Purkinje cell (primary cell): Measurements from ENCODE around the gene CDHR4. TPM values are rescaled to one million over a fixed set of nuclear protein-coding genes. Genes with fewer than 3 reads are reported as not detected.

Source experiments
- polyA plus RNA-seq: library from polyadenylated mRNA; unstranded; fragments of >200 nt; fragmentation: Nextera tagmentation; gene quantifications from 2 replicates; pipeline ENCODE4 v1.2.1, GENCODE V29; 2014

CDHR4 gene, protein sequence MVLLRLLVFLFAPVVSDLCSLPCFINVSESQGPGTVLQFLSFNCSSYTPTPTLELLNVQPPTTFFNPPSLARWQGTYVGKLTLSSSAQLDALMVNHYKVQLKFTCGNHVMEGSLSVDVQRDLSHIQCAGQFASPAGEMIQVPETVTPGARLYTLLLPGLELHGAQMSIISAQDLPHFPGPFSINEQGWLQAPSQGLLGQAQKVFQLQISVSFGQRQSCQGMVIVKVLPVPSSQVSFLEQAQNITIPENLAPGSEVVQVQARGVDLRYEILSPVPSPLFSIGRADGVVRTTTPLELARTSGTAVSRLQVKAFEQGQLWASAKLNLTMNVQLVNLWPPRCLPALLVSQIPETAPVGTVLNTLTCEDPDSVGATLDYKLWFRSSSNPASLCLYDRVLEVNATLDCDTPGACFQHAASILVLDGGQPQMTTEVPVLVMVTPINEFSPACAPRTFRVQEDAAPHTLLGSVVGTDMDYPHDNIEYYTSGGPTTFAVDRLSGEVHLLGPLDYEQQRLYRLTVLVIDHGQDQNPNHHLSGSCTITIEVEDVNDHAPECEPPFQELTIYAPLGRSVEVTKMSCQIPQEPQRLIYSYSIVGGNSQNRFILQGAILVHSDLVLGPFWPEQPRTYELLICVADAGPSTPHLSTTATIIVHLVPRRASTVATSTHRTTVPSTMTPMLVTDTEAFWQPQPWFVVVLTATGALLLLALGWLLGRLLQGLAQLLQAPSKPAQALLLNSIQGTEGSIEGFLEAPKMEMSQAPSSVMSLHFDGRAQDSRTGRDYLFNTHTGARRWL
- polyA plus RNA-seq = not detected in 2 replicates

DNA sequence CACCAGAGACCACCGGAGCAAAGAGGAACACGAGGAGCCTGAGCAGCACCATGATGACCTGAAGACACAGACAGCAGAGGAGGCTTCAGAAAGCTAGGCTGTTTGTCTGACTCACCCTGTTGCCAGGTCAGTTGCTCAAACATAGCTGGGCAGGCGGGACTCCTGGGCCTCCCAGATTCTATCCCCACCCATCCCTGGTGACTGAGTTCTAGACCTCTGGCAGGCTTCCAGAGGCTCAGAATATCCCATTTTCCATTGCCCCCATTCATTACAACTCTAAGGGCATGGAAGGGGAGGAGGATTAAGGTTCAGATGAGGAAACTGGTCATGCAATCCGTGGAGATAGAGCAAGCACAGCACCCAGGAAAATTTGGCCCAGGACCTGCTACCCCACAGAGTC, at the start of gene CDHR4:
CDHR4 (minus strand) TSS at position 113 of the 400 bp plus-strand sequence; CDS start at position 52, 61 bp downstream.

DNA sequence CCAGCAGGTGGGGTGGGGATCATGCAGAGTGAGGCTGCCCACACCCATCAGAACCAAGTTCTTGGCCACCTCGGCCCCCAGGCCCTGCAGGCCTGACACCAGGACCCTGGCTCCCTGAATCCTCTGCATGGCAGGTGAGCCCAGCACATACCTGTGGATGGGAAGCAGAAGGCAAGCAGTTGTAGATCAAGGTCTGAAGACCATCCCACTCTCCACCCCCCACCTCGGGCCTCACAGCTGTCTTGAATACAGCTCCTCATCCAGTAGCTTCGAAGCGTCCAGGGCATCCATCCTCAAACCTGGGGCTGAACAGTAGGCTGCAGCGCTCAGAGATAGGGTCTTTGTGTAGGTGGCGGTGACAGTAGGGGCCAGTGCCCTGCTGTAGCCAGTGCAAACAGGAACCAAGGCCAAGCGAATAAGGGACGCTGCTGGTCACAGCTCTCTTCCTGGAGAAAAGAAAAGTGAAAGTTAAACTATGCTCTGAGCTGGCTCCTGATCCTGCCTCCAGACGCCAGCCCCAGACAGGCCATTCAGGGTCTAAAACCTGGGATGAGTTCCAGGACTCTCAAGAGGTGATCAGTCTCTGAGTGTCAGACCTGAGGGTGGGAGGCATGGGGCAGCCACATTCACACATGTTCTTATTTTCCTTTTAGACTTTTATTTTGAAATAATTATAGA, 14.0 kb upstream of the CDHR4 start, which contains the start of gene UBA7:
UBA7 (minus strand) TSS at position 457 of the 678 bp plus-strand sequence; CDS start at position 291, 166 bp downstream.

GRCh38 chr3:49802719-49803464, 3.2 kb upstream of the CDHR4 start, which contains the start of gene INKA1:
TSS of gene INKA1 (plus strand) at chr3:49803261. CDS start at chr3:49803393, 132 bp downstream.

GRCh38 chr3:49786357-49787181, 13.1 kb downstream of the CDHR4 start, which contains the start of gene IP6K1:
TSS of gene IP6K1 (minus strand) at chr3:49786542. CDS start at chr3:49748040, 38,502 bp downstream.

Other genes starting within 250 kb of the CDHR4 start
- gene BSN, start 245.4 kb downstream of the CDHR4 start, polyA plus RNA-seq = 1.5 and 4.4 TPM in 2 replicates
- 78.1 and 87.5 TPM in 2 replicates for gene APEH, start 125.5 kb downstream of the CDHR4 start, polyA plus RNA-seq
- gene MST1, start 110.4 kb downstream of the CDHR4 start, polyA plus RNA-seq = 0.52 and 1.3 TPM in 2 replicates
- gene RNF123, start 110.3 kb downstream of the CDHR4 start, polyA plus RNA-seq = 23.9 and 24.0 TPM in 2 replicates
- not detected in 2 replicates for gene AMIGO3, start 80.2 kb downstream of the CDHR4 start, polyA plus RNA-seq
- 3.7 and 6.0 TPM in 2 replicates for gene GMPPB, start 75.9 kb downstream of the CDHR4 start, polyA plus RNA-seq
- 2.9 and 3.6 TPM in 2 replicates for gene IP6K1, start 13.3 kb downstream of the CDHR4 start, polyA plus RNA-seq
- gene INKA1, start 3.4 kb upstream of the CDHR4 start, polyA plus RNA-seq = not detected in 2 replicates
- 0.52 TPM in 1 of 2 replicates, not detected in the other for gene UBA7, start 14.1 kb upstream of the CDHR4 start, polyA plus RNA-seq
- 0.78 and 4.3 TPM in 2 replicates for gene TRAIP, start 56.7 kb upstream of the CDHR4 start, polyA plus RNA-seq
- 0.11 and 22.0 TPM in 2 replicates for gene CAMKV, start 70.0 kb upstream of the CDHR4 start, polyA plus RNA-seq
- gene MST1R, start 104.0 kb upstream of the CDHR4 start, polyA plus RNA-seq = not detected in 2 replicates
- 4.6 and 6.7 TPM in 2 replicates for gene MON1A, start 129.9 kb upstream of the CDHR4 start, polyA plus RNA-seq
- 22.6 and 31.8 TPM in 2 replicates for gene RBM6, start 140.3 kb upstream of the CDHR4 start, polyA plus RNA-seq